ENCODE measurements around the gene KLHL7.

DNA sequence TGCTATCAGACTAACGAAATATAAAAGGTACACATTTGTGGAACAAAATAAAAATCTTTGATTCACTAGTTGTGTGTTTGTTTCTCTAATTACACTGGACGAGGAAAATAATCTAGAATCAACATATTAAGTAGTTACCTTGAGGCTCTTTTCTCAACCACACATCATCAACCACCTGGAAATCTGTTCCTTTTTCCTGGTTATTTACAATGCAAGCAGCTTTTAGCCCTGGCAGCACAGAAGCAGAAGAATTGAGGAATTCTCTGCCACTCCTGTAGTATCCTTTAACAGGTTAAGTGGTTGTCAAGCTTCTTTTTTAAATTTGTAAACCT is 100.0 kb downstream of the KLHL7 start:
- TF ChIP-seq, protein P1, sequence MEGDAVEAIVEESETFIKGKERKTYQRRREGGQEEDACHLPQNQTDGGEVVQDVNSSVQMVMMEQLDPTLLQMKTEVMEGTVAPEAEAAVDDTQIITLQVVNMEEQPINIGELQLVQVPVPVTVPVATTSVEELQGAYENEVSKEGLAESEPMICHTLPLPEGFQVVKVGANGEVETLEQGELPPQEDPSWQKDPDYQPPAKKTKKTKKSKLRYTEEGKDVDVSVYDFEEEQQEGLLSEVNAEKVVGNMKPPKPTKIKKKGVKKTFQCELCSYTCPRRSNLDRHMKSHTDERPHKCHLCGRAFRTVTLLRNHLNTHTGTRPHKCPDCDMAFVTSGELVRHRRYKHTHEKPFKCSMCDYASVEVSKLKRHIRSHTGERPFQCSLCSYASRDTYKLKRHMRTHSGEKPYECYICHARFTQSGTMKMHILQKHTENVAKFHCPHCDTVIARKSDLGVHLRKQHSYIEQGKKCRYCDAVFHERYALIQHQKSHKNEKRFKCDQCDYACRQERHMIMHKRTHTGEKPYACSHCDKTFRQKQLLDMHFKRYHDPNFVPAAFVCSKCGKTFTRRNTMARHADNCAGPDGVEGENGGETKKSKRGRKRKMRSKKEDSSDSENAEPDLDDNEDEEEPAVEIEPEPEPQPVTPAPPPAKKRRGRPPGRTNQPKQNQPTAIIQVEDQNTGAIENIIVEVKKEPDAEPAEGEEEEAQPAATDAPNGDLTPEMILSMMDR (IDR thresholded peaks at IDR 0.05; ENCODE audit: low read length) = no peak
- TF ChIP-seq EZH2 (IDR thresholded peaks at IDR 0.05; ENCODE audit: borderline replicate concordance, low read length) = no peak

Data from OCI-LY1 (cell line).